HG02678 (cell line): Measurements from ENCODE around the gene CHAD.
"Not testable (repeated sequence)": the region's sequence is repeated elsewhere in the genome, so short reads cannot be mapped to it uniquely, and the experiment has no call there.

Experiments used
- ATAC-seq: cut with Tn5 transposase; IDR thresholded peaks from one replicate; pipeline ENCODE4 v1.9.1; 2021; ENCODE audit warnings: mild to moderate bottlenecking, moderate library complexity; ENCODE audit not compliant: unreplicated experiment

CHAD gene

GRCh38 chr17:50475362-50475761 is 6.7 kb upstream of the CHAD start:
- ATAC-seq: no peak

GRCh38 chr17:50474523-50474922 is 5.8 kb upstream of the CHAD start:
- no peak for ATAC-seq

- ATAC-seq: no peak
Observed at GRCh38 chr17:50473901-50474300, 5.2 kb upstream of the CHAD start.

- not testable (repeated sequence) for ATAC-seq
Observed at GRCh38 chr17:50472761-50473161, 4.1 kb upstream of the CHAD start.

- ATAC-seq: no peak
Observed at GRCh38 chr17:50472286-50472685, 3.6 kb upstream of the CHAD start.

GRCh38 chr17:50471009-50471905 is 2.6 kb upstream of the CHAD start:
- no peak for ATAC-seq

- ATAC-seq: no peak
Observed at GRCh38 chr17:50470426-50470825, 1.7 kb upstream of the CHAD start.

GRCh38 chr17:50469671-50470305 is 1.1 kb upstream of the CHAD start:
- no peak for ATAC-seq

GRCh38 chr17:50469208-50469605 is 527 bp upstream of the CHAD start:
- no peak for ATAC-seq

GRCh38 chr17:50467855-50468303 is 801 bp downstream of the CHAD start:
- no peak for ATAC-seq

GRCh38 chr17:50467114-50467854 is 1.4 kb downstream of the CHAD start:
- no peak for ATAC-seq

- ATAC-seq: no peak
Observed at GRCh38 chr17:50466371-50467113, 2.1 kb downstream of the CHAD start.

GRCh38 chr17:50465635-50466034 is 3.0 kb downstream of the CHAD start:
- no peak for ATAC-seq

GRCh38 chr17:50465171-50465570 is 3.5 kb downstream of the CHAD start:
- ATAC-seq: no peak

- no peak for ATAC-seq
Observed at GRCh38 chr17:50464736-50465135, 3.9 kb downstream of the CHAD start.

- ATAC-seq: no peak
Observed at GRCh38 chr17:50464121-50464520, 4.6 kb downstream of the CHAD start.

GRCh38 chr17:50462446-50462845 is 6.2 kb downstream of the CHAD start:
- ATAC-seq: no peak

GRCh38 chr17:50461550-50462132 is 7.0 kb downstream of the CHAD start:
- no peak for ATAC-seq

GRCh38 chr17:50460831-50461526 is 7.7 kb downstream of the CHAD start:
- no peak for ATAC-seq

GRCh38 chr17:50459756-50460155 is 8.9 kb downstream of the CHAD start:
- no peak for ATAC-seq
